Ureter (tissue), 1 donor: ENCODE results near the gene SLC47A2. TPM values are rescaled to one million over a fixed set of nuclear protein-coding genes. Genes with fewer than 3 reads are reported as not detected.
A peak's percentile ranks its signal among the peaks of the same experiment; 100 is the strongest.
"Not testable (repeated sequence)": the region's sequence is repeated elsewhere in the genome, so short reads cannot be mapped to it uniquely, and the experiment has no call there.

ENCODE experiments used
- DNase-seq: peaks from one replicate; pipeline ENCODE4 v3.0.0-alpha.2; 2020; ENCODE audit warnings: low spot score
- total RNA-seq: library from RNA; stranded (reverse); gene quantifications from one replicate; pipeline ENCODE4 v1.2.4, GENCODE V29; 2023
- donor health status: DM: yes; HTN: yes; CAD: no.

SLC47A2 gene
- total RNA-seq, 1 donor from 2014 or later, result not detected

DNA sequence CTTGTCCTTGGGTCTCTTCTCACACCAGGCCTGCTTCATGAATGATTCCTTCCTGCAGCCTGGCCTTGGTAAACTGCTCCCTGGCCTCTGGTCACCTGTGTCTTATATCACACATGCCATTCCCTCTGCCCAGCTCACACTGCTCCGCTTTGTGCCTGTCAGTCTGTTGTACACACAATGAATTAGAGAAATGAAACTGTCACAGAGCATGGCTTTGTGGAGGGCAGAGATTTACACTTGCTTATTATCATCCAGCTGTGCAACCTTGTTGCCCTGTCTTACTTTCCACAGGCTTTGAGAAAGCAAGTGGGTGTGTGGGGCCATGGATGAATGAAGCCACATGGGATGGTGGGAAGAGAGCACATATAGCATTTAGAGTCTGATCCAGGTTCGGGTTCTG lies 45.5 kb downstream of the SLC47A2 start:
- no peak for DNase-seq

- DNase-seq, result not testable (repeated sequence)
Measured at GRCh38 chr17:19669680-19670079, 46.7 kb downstream of the SLC47A2 start.

DNA sequence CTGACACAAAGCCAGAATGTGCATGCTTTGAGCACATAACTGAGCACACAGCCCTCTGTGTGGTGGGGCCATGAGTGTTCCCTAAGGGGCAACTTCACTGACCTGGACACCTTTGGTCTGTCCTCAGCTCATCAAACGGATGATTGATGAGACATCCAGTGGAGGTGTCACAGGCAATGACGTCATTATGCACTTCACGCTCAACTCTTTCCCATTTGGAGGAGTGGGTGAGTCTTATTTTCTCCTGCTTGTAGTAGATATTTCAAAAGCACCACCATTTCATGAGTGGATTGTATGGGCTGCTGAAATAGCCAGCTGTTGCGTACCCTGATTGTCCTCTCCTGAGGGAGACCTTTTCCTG lies 51.6 kb downstream of the SLC47A2 start:
- no peak for DNase-seq

- no peak for DNase-seq
Measured at GRCh38 chr17:19664136-19664820, 52.1 kb downstream of the SLC47A2 start.

DNA sequence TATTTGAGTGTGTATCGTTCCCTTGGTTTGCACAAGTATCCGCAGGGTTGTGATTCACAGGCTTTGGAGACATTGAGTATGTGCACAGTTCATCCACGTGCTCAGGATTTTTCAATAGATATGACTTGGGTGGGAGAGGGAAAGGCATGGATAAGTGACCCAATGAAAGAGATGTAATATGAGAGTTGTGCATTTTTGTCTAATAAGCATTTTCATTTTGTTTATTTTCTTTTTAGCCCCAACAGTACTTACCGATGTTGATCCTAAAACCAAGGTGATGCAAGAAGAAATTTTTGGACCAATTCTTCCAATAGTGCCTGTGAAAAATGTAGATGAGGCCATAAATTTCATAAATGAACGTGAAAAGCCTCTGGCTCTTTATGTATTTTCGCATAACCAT lies 53.3 kb downstream of the SLC47A2 start:
- no peak for DNase-seq

GRCh38 chr17:19661121-19661520 lies 55.3 kb downstream of the SLC47A2 start:
- no peak for DNase-seq

- DNase-seq, result no peak
Measured at GRCh38 chr17:19660219-19660870, 56.0 kb downstream of the SLC47A2 start.

GRCh38 chr17:19659366-19660177 lies 56.8 kb downstream of the SLC47A2 start:
- no peak for DNase-seq

DNA sequence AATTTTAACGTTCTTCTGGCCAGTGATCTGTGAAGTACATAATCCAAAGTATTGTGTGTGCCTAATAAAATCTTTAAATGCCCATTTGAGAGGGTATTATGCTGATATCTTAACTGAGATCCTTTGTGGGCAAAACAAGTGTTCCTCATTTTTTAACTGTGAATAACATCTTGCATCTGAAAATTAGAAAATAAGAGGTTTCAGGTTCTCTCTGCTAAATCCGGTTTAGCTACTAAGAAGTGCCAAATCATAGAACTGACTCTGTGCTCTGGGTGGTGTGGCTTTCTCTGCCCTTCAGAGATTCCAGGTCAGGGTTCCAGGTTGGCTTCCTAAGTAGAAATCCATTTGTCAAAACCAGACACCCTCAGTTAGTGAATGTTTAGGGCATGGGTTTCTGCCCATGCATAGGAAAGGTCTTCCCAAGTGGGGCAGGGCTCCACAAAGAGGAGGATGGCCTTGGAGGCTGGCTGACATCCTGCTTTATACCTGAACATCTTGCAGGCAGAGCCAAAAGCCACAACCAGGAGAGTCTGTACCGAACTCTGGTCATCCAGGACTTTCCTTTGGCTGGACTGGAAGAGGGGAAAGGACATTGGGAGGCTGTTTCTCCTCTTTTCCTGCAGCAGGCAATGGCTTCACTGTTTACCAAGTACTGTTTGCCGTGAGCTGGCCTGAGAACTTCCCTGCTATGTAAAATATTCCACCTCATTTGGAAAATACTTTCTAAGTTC lies 59.4 kb downstream of the SLC47A2 start:
- no peak for DNase-seq

- DNase-seq, result no peak
Measured at GRCh38 chr17:19656336-19656735, 60.0 kb downstream of the SLC47A2 start.

- DNase-seq, result no peak
Measured at GRCh38 chr17:19654896-19655295, 61.5 kb downstream of the SLC47A2 start.

DNA sequence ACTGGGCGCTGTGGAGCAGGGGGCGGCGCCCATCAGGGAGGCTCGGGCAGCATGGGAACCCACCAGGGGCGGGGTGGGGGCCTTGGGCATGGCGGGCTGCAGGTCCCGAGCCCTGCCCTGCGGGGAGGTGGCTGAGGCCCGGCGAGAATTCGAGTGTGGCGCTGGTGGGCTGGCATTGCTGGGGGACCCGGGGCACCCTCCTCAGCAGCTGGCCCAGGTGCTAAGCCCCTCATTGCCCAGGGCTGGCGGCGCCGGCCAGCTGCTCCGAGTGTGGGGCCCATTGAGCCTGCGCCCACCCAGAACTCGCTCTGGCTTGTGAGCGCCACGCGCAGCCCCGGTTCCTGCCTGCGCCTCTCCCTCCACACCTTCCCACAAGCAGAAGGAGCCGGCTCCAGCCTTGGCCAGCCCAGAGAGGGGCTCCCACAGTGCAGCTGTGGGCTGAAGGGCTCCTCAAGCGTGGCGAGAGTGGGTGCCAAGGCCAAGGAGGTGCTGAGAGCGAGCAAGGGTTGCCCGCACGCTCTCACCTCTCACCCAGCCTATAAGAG lies 62.0 kb downstream of the SLC47A2 start:
- DNase-seq, result no peak

DNA sequence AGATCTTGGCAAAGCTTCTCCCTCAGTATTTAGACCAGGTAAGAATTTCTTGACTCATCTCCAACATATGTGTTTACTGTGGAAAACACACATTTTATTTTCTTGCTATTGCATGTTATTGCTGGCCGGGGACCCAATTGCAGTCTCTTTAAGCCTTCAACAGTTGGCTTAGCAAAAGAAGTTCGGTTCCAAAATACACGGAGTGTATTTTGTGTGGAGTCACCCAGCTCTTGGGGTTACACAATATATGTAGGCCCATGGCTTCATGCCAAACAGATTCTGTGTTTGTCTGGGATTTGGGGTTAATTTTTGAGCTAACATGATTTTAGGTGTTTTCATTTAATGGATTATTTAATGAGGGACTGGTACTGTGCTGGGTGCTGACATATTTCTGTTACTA lies 63.8 kb downstream of the SLC47A2 start:
- DNase-seq, result no peak

DNA sequence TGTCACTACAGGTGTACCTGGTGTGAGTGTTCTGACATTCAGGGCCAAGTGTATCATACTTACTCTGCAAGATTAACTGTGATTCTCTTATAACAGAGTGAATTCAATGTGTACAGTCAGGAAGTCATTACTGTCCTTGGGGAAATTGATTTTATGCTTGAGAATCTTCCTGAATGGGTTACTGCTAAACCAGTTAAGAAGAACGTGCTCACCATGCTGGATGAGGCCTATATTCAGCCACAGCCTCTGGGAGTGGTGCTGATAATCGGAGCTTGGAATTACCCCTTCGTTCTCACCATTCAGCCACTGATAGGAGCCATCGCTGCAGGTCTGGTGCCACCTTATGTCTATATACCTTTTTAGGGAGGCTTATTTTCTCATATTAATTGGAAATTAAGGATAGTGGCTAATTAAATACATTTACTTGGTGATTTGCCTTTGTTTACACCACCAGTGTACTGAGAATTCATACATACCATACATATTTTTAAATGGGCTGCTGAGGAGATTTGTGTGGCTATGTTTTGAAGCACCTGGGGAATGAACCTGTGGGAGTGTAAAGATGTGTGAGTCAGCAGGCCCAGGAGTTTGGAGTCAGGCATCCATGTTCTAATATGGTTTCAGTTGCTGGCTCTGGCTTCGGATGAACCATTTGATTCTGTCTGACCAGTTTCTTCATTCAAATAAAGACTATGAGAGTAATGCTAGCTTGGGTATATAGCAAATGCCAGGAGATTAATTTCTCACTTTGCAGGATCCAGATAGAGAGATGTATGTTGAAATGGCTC lies 64.7 kb downstream of the SLC47A2 start:
- no peak for DNase-seq

- DNase-seq, result no peak
Measured at GRCh38 chr17:19650826-19651225, 65.6 kb downstream of the SLC47A2 start.

- no peak for DNase-seq
Measured at GRCh38 chr17:19649274-19649541, 67.2 kb downstream of the SLC47A2 start.

DNA sequence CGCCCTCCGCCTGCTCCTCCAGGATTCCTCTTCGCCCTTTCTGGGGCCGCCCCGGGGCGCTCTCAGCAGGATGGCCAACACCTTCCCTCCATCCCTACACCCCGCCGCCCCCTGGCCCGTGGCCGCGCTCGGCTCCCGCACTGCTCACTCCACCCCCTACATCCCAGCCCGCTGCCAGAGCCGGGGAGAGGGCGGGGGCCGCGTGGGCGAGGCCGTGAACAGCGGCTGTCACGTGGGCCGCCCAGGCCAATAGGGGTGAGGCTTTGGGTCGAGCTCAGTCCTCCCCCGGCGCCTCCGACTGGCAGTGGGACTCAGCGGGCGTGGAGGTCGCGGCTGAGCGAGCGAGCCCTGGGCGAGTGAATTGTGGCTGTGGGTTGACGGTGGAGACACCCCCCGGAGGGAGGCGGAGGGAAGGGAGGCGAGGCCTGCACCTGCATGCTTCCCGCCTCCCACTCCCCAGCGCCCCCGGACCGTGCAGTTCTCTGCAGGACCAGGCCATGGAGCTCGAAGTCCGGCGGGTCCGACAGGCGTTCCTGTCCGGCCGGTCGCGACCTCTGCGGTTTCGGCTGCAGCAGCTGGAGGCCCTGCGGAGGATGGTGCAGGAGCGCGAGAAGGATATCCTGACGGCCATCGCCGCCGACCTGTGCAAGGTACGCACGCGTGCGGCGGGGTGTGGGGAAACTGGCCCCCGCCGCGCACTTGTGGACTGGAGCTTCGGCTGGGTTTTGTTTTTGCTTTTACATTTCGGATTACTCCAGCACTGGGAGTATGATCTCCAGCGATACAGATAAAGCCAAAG lies 67.7 kb downstream of the SLC47A2 start, which contains the start of gene ALDH3A2:
TSS of gene ALDH3A2 (plus strand) at position 277 of the 799 bp plus-strand sequence. CDS start at position 498, 221 bp downstream.
- peak; percentile 96 for DNase-seq

DNA sequence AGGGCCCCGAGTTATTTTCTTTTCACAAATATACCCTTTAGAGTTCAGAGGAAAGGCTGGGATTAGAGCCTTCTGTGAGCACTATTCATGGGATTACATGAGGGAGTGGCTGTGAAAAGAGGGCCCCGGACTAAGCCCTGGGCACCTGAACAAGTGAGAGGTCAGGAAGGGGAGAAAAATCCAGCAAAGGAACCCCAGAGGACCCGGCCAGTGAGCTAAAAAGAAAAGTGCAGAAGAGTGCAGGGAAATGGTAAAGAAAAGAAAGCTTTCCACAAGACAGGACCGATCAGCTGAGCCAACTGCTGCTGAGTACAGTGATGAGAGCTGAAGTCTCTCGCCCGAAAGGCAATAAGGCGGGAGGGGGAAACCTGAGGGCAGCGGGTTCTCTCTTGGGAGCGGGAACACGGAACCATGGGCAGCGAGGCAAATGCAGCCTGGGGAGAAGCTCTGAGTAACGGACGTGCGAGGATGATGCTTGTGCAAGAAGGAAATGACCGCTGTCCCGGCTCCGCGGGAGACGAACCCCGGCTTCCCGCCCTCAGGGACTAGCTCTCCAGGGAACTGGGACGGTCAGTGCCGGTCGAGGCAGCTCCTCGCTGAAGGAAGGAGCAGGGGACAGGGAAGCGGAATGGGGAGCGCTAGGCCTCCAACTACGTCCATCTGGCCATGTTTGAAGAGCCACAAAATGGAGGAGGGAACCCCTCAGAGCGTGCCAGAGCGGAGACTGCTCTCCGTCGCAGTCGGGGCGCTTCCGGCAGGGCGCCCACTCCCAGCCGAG lies 68.5 kb downstream of the SLC47A2 start:
- DNase-seq, result peak; percentile 69
